Measurements from ENCODE around the gene ENDOG.
"Not testable (repeated sequence)": the region's sequence is repeated elsewhere in the genome, so short reads cannot be mapped to it uniquely, and the experiment has no call there.

Gene ENDOG

DNA sequence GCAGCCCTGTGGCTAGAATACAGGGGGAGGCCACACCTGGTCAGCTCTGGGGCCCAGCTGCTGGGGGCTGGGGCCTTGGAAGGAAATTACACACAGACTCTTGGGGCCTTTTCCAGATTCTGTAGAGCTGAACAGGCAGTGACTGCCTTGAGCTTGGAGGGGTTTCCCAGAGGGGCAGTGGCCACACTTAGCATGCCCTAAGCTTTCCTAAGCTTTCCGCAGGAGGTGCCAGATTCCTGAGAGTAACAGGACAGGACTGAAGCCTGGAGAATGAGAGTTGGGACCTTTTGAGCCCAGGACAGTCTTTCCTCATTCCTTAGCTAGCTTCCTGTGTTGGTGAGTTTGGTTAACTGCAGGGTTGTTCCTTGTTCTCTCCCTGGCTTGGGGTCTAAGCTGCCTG is 29.9 kb upstream of the ENDOG start:
- TF ChIP-seq, protein P1, sequence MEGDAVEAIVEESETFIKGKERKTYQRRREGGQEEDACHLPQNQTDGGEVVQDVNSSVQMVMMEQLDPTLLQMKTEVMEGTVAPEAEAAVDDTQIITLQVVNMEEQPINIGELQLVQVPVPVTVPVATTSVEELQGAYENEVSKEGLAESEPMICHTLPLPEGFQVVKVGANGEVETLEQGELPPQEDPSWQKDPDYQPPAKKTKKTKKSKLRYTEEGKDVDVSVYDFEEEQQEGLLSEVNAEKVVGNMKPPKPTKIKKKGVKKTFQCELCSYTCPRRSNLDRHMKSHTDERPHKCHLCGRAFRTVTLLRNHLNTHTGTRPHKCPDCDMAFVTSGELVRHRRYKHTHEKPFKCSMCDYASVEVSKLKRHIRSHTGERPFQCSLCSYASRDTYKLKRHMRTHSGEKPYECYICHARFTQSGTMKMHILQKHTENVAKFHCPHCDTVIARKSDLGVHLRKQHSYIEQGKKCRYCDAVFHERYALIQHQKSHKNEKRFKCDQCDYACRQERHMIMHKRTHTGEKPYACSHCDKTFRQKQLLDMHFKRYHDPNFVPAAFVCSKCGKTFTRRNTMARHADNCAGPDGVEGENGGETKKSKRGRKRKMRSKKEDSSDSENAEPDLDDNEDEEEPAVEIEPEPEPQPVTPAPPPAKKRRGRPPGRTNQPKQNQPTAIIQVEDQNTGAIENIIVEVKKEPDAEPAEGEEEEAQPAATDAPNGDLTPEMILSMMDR (IDR thresholded peaks at IDR 0.05; ENCODE audit: insufficient read depth, missing control alignments): no peak
- FAIRE-seq: no peak
- no peak for DNase-seq (ENCODE audit: insufficient read length, low spot score)

DNA sequence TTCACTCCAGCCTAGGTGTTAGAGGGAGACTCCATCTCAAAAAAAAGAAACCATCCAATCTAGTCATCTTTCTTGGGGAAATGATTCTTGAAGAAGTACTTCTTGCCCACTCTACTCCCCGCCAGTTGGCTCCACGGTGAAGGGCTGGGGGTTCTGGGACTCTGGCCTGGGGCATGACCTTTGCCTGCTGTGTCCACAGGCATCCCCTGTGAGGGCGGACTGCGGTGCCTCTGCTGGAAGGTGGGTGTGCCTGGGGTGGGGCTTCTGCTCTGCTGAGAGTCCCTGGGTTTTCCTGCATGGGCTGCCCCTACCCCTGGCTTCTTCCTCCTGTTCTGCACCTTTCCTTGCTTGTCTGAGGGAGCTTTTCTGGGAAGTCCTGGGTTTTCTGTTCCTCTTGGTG is 27.8 kb upstream of the ENDOG start:
- no peak for DNase-seq (ENCODE audit: insufficient read length, low spot score)
- TF ChIP-seq, protein P1 (IDR thresholded peaks at IDR 0.05; ENCODE audit: insufficient read depth, missing control alignments): no peak
- FAIRE-seq: no peak

DNA sequence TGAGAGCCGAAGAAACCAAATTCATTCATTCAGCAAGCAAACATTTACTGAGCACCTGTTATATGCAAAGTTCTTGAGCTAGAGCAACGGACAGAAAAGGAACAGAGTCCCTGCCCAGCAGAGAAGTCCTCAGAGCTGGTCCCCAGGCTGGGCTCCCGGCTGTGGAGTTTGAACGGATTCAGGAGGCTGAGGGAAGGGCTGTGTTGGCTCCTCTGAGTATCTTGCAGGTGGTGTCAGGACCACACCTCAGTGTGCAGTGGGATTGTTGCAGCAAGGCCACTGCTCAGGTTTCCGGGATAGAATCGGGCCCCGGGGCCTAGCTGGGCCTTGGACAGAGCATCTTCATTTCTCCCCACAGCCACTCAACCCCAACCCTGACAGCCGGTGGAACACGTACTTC is 26.2 kb upstream of the ENDOG start:
- no peak for FAIRE-seq
- no peak for DNase-seq (ENCODE audit: insufficient read length, low spot score)
- TF ChIP-seq, protein P1 (IDR thresholded peaks at IDR 0.05; ENCODE audit: insufficient read depth, missing control alignments): no peak

DNA sequence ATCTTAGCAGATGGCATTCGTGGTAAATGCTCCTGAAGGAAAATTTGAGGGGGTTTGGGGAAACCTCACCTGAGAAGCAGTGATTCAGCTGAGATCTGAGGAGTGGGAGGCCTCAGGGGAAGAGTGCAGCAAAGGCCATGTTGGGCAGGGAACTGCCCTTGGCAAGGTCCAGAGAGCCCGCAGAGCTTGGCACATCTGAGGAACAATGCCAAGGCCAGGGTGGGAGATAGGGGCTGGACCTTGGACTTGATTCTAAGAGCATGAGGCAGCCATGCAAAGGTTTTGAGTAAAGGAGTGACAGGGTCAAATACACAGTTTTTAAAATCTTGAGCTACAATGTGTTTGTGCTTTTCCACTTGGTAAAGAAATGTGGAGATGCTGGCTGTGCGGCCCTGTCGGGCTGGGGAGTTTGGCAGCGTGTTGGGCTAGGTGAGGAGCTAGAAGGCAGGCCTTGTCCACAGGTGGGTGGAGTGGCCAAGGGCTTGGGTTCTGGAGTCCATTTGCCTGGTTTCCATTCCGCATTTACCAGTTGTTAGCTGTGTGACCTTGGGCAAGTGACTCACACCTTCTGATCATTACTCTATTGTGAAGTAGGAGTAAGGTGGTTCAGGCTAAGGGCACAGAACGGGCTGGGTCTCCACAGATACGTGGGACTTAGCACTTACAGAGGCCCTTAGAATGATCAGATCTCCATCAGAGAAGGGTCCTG is 25.2 kb upstream of the ENDOG start:
- FAIRE-seq: no peak

DNA sequence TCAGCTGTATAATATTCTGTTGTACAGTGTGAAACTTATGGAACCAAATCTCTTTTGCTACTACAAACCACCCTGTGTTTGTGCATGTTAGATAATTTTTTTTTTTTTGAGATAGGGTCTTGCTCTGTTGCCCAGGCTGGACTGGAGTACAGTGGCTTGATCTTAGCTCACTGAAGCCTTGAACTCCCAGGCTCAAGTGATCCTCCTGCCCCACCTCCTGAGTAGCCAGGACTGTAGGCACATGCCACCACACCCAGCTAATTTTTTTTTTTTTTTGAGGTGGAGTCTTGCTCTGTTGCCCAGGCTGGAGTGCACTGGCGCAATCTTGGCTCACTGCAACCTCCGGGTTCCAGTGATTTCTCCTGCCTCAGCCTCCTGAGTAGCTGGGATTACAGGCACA is 23.3 kb upstream of the ENDOG start:
- DNase-seq (ENCODE audit: insufficient read length, low spot score); FAIRE-seq: not testable (repeated sequence)

More for the DNA sequence above, 25.2 kb upstream of the ENDOG start:
- TF ChIP-seq, protein P1 (IDR thresholded peaks at IDR 0.05; ENCODE audit: insufficient read depth, missing control alignments): no peak
- no peak for DNase-seq (ENCODE audit: insufficient read length, low spot score)

DNA sequence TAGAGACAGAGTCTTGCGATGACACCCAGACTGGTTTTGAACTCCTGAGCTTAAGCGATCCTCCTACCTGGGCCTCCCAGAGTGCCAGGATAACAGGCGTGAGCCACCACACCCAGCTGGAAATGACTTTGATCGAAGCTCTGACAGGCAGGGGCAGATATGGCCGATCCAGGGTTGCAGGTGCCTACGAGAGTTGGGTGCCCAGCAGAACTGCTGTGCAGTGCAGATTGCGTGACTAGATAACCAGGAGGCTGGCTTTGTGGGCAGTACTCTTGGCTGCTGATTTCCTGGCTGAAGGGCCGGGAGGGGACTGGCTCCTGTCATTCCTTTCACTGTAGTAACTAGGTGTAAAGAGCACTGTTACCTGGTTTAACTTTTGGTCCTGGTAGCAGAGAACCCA is 19.4 kb upstream of the ENDOG start:
- TF ChIP-seq, protein P1 (IDR thresholded peaks at IDR 0.05; ENCODE audit: insufficient read depth, missing control alignments): no peak
- no peak for DNase-seq (ENCODE audit: insufficient read length, low spot score)
- FAIRE-seq: no peak

DNA sequence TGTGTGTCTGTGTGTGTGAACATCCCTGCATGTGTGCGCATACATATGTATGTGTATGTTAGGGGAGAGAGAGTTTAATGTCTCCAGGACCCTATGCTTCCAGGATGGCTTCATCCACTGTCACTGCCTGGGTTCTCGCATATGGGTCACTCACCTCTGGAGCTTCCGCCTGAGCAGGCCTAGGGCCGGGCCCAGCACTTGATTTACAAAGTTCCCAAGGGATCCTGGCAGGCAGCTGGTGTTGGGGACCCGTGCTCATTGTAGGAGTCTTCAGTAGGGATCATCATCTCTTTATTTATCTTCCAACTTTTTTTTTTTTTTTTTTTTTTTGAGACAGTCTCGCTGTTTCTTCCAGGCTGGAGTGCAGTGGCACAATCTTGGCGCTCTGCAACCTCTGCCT is 18.2 kb upstream of the ENDOG start:
- TF ChIP-seq, protein P1 (IDR thresholded peaks at IDR 0.05; ENCODE audit: insufficient read depth, missing control alignments): no peak
- DNase-seq (ENCODE audit: insufficient read length, low spot score) (no peak), FAIRE-seq (no peak)

DNA sequence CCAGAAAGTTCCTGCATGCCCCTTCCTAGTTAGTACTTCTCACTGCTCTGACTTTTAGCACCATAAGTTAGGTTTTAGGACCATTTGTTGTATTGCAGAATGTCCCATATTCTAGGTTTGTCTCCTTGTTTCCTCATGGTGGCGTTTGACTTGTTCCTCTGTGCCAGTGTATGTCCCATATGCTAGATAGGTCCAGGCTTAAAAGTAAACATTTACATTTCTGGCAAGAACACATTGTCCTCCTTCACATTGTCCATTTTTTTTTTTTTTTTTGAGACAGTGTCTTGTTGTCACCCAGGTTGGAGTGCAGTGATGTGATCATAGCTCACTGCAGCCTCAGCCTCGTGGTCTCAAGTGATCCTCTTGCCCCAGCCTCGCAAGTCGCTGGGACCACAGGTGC is 15.8 kb upstream of the ENDOG start:
- DNase-seq (ENCODE audit: insufficient read length, low spot score) (no peak), FAIRE-seq (no peak)
- TF ChIP-seq, protein P1 (IDR thresholded peaks at IDR 0.05; ENCODE audit: insufficient read depth, missing control alignments): no peak

Data from D721Med (cell line).